ENCODE data around the gene LGALS1.
"Not testable (repeated sequence)": the region's sequence is repeated elsewhere in the genome, so short reads cannot be mapped to it uniquely, and the experiment has no call there.

Gene LGALS1

GRCh38 chr22:37686002-37686982 is 10.9 kb downstream of the LGALS1 start, which contains the start of gene NOL12:
NOL12 (plus strand) TSS chr22:37686343; CDS start chr22:37686393, 50 bp downstream.
- DNase-seq (ENCODE audit: low read depth in 1 of 2, low spot score in 1 of 2) = peak; percentile 66 to 67

GRCh38 chr22:37690407-37690806 is 15.0 kb downstream of the LGALS1 start:
- DNase-seq (ENCODE audit: low read depth in 1 of 2, low spot score in 1 of 2) = no peak

DNA sequence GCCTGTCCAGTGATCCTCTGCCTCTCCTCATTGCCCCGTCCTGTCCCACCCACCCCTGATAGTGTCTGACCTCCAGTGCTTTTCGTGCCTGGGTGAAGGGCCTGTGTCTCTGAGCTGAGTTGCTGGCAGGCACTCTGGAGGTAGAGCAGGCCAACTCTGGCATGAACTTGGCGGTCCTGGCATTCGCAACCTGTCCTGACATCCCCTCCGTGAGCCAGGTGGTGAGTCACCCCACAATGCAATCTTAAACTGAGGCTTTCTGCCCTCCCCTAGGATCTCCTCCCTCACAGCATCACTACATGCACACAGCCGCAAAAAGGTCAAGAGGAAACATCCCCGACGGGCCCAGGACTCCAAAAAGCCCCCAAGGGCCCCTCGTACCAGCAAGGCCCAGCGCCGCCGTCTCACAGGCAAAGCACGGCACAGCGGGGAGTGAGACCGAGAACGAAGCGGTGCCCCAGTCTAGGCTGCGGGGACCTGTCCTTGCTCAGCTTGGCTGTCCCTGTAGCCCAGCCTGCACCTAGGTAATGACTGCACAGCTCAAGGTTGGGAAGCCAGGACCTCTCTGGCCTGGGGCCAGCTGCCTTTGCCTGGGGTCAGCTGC is 15.6 kb downstream of the LGALS1 start:
- DNase-seq (ENCODE audit: low read depth in 1 of 2, low spot score in 1 of 2) = no peak

- DNase-seq (ENCODE audit: low read depth in 1 of 2, low spot score in 1 of 2) = no peak
Observed at GRCh38 chr22:37692627-37693285, 17.3 kb downstream of the LGALS1 start.

DNA sequence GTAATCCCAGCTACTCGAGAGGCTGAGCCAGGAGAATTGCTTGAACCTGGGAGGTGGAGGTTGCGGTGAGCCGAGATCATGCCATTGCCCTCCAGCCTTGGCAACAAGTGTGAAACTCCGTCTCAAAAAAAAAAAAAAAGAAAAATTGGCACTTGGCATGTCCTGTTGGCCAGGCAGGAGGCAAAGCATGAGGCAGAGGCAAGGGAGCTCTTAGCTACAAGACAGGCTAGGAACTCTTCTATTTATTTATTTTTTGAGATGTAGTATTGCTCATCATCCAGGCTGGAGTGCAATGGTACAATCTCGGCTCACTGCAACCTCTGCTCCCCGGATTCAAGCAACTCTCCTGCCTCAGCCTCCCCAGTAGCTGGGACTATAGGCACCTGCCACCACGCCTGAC is 18.7 kb downstream of the LGALS1 start:
- not testable (repeated sequence) for DNase-seq (ENCODE audit: low read depth in 1 of 2, low spot score in 1 of 2)

- DNase-seq (ENCODE audit: low read depth in 1 of 2, low spot score in 1 of 2) = not testable (repeated sequence)
Observed at GRCh38 chr22:37696260-37696656, 20.8 kb downstream of the LGALS1 start.

GRCh38 chr22:37696657-37697537 is 21.5 kb downstream of the LGALS1 start, which contains the start of gene TRIOBP:
TRIOBP (plus strand) TSS chr22:37697048; CDS start chr22:37701366, 4,318 bp downstream.
- peak; percentile 54 to 79 for DNase-seq (ENCODE audit: low read depth in 1 of 2, low spot score in 1 of 2)

GRCh38 chr22:37697538-37697835 is 22.1 kb downstream of the LGALS1 start:
- DNase-seq (ENCODE audit: low read depth in 1 of 2, low spot score in 1 of 2) = no peak

- DNase-seq (ENCODE audit: low read depth in 1 of 2, low spot score in 1 of 2) = no peak
Observed at GRCh38 chr22:37701141-37701786, 25.8 kb downstream of the LGALS1 start.

DNA sequence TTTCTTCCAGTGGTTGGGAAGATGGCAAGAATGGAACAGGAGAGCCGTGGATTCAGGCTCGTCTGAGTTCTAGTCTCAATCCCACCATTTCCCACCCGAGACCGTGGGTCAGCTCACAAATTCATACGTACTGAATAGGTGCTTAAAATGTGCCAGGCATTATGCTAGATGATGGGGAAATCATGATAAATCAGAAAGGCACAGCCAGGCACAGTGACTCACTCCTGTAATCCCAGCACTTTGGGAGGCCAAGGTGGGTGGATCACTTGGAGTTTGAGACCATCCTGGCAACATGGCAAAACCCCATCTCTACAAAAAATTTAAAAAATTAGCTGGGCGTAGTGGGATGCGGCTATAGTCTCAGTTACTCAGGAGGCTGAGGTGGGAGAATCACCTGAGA is 28.5 kb downstream of the LGALS1 start:
- no peak for DNase-seq (ENCODE audit: low read depth in 1 of 2, low spot score in 1 of 2)

GRCh38 chr22:37704645-37705044 is 29.2 kb downstream of the LGALS1 start:
- no peak for DNase-seq (ENCODE audit: low read depth in 1 of 2, low spot score in 1 of 2)

GRCh38 chr22:37705205-37705604 is 29.8 kb downstream of the LGALS1 start:
- DNase-seq (ENCODE audit: low read depth in 1 of 2, low spot score in 1 of 2) = no peak

DNA sequence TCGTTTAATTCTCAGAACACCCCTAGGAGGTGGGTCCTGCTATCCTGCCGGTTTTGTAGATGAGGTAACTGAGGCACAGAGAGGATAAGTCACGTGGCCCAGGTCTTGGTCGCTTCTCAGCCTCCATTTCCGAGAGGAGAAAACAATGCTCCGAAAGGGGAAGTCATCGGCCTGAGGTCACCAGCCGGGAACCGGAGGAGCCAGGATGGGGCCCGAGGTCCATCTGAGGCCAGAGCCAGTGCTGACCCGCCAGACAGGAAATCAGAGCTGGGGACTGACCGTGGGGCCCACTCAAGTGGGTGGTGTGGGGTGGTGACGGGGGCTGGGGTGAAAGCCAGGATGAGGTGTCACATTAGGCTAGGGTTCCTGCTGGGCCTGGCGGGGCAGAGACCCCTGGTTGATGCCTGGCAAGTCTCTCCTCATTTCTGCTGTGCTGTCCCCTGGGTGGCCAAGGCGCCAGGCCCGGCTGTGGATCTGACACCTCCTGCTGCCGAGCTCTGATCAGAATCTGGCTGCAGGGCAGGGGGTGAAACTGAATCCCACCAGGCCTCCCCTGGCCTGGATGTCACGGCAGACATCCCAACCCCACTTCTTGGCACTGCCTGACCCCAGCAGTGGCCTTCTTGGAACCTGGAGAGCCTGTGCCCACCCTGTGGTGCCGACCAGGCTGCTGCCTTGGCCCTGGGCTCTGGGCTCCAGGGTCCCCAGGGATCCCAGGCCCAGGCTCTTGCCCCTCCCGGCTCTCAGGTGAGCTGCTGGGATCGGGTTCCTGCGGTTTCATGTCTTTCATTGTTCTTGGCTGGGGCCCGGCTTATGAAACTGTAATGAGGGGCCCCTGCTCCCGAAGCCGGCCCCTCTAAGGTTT is 33.4 kb downstream of the LGALS1 start:
- no peak for DNase-seq (ENCODE audit: low read depth in 1 of 2, low spot score in 1 of 2)

DNA sequence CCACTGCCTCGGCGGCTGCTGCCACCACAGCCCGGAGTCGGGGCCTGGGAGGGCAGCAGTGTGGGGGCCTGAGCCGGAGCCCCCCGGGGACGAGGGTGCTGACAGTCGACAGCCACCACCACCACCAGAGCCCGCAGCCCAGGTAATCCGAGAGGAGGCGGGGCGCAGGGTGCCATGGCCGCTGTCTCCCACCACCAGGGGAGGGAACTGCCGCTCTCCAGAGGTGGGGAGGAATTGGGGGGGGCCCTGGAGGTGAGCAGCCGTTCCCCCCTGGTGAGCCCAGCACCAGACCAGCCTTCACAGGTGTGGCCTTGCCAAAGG is 34.0 kb downstream of the LGALS1 start:
- DNase-seq (ENCODE audit: low read depth in 1 of 2, low spot score in 1 of 2) = no peak

GRCh38 chr22:37710675-37711074 is 35.2 kb downstream of the LGALS1 start:
- DNase-seq (ENCODE audit: low read depth in 1 of 2, low spot score in 1 of 2) = no peak

DNA sequence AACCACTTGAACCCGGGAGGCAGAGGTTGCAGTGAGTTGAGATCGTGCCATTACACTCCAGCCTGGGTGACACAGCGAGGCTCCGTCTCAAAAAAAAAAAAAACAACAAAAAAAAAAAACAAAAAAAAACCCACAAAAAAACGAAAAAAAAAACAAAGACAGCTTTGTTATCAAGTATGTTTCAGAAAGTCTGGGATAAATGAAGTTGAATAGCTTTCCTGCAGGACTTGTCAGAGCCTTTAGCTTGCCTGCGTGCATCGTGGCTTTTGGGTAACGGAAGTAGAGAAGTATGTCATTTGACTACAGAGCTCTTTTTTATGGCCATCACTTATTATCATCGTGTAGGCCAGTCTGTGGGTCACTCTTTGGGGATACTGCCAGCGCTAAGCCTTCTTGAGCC is 36.1 kb downstream of the LGALS1 start:
- DNase-seq (ENCODE audit: low read depth in 1 of 2, low spot score in 1 of 2) = no peak

- DNase-seq (ENCODE audit: low read depth in 1 of 2, low spot score in 1 of 2) = no peak
Observed at GRCh38 chr22:37713761-37714160, 38.3 kb downstream of the LGALS1 start.

DNA sequence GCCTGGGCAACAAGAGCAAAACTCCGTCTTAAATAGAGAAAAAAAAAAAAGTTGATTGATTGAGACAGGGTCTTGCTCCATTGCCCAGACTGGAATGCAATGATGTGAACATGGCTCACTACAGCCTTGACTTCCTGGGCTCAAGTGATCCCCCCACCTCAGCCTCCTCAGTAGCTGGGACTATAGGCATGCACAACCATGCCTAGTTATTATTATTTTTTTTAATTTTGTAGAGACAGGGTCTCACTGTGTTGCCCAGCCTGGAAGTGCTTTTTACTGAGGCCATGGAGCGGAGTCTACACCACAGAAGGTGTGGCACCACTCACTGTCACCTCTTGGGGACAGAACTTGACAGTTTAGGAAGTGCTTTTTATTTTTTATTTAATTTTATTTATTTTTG is 39.2 kb downstream of the LGALS1 start:
- no peak for DNase-seq (ENCODE audit: low read depth in 1 of 2, low spot score in 1 of 2)

DNA sequence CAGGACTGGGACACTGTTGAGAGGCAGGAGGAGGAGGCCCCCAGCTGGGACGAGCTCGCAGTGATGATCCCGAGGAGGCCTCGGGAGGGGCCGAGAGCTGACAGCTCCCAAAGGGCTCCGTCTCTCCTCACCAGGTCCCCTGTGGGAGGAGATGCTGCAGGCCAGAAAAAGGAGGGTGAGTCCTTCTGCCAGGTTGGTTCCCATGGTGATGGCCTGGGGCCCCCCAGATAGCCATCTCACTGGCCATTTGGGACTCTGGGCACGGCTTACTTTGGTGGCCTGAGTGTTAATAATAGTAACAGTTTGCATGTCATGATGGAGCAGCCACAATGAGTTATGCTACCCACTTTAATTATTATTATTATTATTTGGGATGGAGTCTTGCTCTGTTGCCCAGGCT is 40.3 kb downstream of the LGALS1 start:
- DNase-seq (ENCODE audit: low read depth in 1 of 2, low spot score in 1 of 2) = no peak

- DNase-seq (ENCODE audit: low read depth in 1 of 2, low spot score in 1 of 2) = no peak
Observed at GRCh38 chr22:37716708-37717107, 41.3 kb downstream of the LGALS1 start.
